Measurements from ENCODE around the gene ZNF598. TPM values are rescaled to one million over a fixed set of nuclear protein-coding genes. Genes with fewer than 3 reads are reported as not detected.

ZNF598 gene
- total RNA-seq, 1 experiment from 2014 or later, result 50.4 TPM

- Mint-ChIP-seq H3K9me3 (ENCODE audit: unreplicated experiment) (no peaks in the 10 kb centered on the region), H3K27me3 (ENCODE audit: insufficient read depth, unreplicated experiment) (no peaks in the 10 kb centered on the region), H3K4me1 (ENCODE audit: low read depth, unreplicated experiment) (peaks cover 5% of the 10 kb centered on the region), H3K36me3 (ENCODE audit: insufficient read depth, unreplicated experiment) (peaks cover 36% of the 10 kb centered on the region), H3K27ac (ENCODE audit: unreplicated experiment) (peak overlapping the region; percentile 51), H3K4me3 (ENCODE audit: unreplicated experiment) (peak overlapping the region; percentile 45)
- BruUV-seq (replicated peaks), result no TSS peak
- Histone ChIP-seq H3K9me3 (no peaks in the 10 kb centered on the region), H3K27me3 (replicated peaks; ENCODE audit: control insufficient read depth, insufficient read depth, low read length) (no peaks in the 10 kb centered on the region), H3K36me3 (ENCODE audit: control insufficient read depth, insufficient read depth, low read length) (no peaks in the 10 kb centered on the region; the same call in 1 of the 2 replicates), H3K4me1 (peaks cover 15% of the 10 kb centered on the region; the same call in 1 of the 2 replicates), H3K4me3 (ENCODE audit: low read depth, low read length) (no peak overlapping the region)
- POLR2A ChIA-PET, result no interaction called here
- CTCF ChIA-PET, result no interaction called here
- DNase-seq, result no peak
- TF ChIP-seq CTCF (IDR thresholded peaks at IDR 0.05; ENCODE audit: insufficient read depth in 1 of 2, low read depth in 1 of 2, low read length in 1 of 2, severe bottlenecking in 1 of 2, unreplicated experiment in 1 of 2), result no peak
- intact Hi-C loops (cut with micrococcal nuclease; ENCODE audit: unreplicated experiment), result no loop called here
Measured at GRCh38 chr16:2006317-2006716, 3.3 kb downstream of the ZNF598 start.

- ChIA-PET POLR2A (no interaction called here), CTCF (no interaction called here)
- Mint-ChIP-seq H3K27me3 (ENCODE audit: insufficient read depth, unreplicated experiment) (no peaks in the 10 kb centered on the region), H3K4me3 (ENCODE audit: unreplicated experiment) (peak overlapping the region; percentile 45), H3K9me3 (ENCODE audit: unreplicated experiment) (no peaks in the 10 kb centered on the region), H3K36me3 (ENCODE audit: insufficient read depth, unreplicated experiment) (peaks cover 42% of the 10 kb centered on the region), H3K27ac (ENCODE audit: unreplicated experiment) (peak overlapping the region; percentile 51), H3K4me1 (ENCODE audit: low read depth, unreplicated experiment) (peaks cover 5% of the 10 kb centered on the region)
- no peak for DNase-seq
- H3K4me3 ChIP-seq (ENCODE audit: low read depth, low read length), result no peak overlapping the region
- no TSS peak for BruUV-seq (replicated peaks)
- intact Hi-C loops (cut with micrococcal nuclease; ENCODE audit: unreplicated experiment), result no loop called here
- no peaks in the 10 kb centered on the region for H3K9me3 ChIP-seq
- no peak for TF ChIP-seq CTCF (IDR thresholded peaks at IDR 0.05; ENCODE audit: insufficient read depth in 1 of 2, low read depth in 1 of 2, low read length in 1 of 2, severe bottlenecking in 1 of 2, unreplicated experiment in 1 of 2)
- peaks cover 15% of the 10 kb centered on the region; the same call in 1 of the 2 replicates for H3K4me1 ChIP-seq
- H3K27me3 ChIP-seq (replicated peaks; ENCODE audit: control insufficient read depth, insufficient read depth, low read length), result no peaks in the 10 kb centered on the region
- H3K36me3 ChIP-seq (ENCODE audit: control insufficient read depth, insufficient read depth, low read length), result no peaks in the 10 kb centered on the region; the same call in 1 of the 2 replicates
Measured at GRCh38 chr16:2005646-2006045, 4.0 kb downstream of the ZNF598 start.

GRCh38 chr16:2004795-2005517 is 4.7 kb downstream of the ZNF598 start:
- peaks cover 5% of the 10 kb centered on the region for H3K4me1 Mint-ChIP-seq (ENCODE audit: low read depth, unreplicated experiment)
- no peak overlapping the region for H3K4me3 Mint-ChIP-seq (ENCODE audit: unreplicated experiment)
- no peaks in the 10 kb centered on the region for H3K9me3 ChIP-seq
- no peaks in the 10 kb centered on the region for H3K27me3 ChIP-seq (replicated peaks; ENCODE audit: control insufficient read depth, insufficient read depth, low read length)
- H3K27ac Mint-ChIP-seq (ENCODE audit: unreplicated experiment), result no peak overlapping the region
- ChIA-PET POLR2A (no interaction called here), CTCF (interaction anchor here (1.3 kb wide), 1 partner anchor 11 kb away, joined by 4 read pairs; no protein-coding TSS in a partner anchor)
- no peaks in the 10 kb centered on the region for H3K9me3 Mint-ChIP-seq (ENCODE audit: unreplicated experiment)
- H3K4me3 ChIP-seq (ENCODE audit: low read depth, low read length), result no peak overlapping the region
- no TSS peak for BruUV-seq (replicated peaks)
- peaks cover 49% of the 10 kb centered on the region for H3K36me3 Mint-ChIP-seq (ENCODE audit: insufficient read depth, unreplicated experiment)
- intact Hi-C loops (cut with micrococcal nuclease; ENCODE audit: unreplicated experiment), result no loop called here
- H3K27me3 Mint-ChIP-seq (ENCODE audit: insufficient read depth, unreplicated experiment), result no peaks in the 10 kb centered on the region
- TF ChIP-seq CTCF (IDR thresholded peaks at IDR 0.05; ENCODE audit: insufficient read depth in 1 of 2, low read depth in 1 of 2, low read length in 1 of 2, severe bottlenecking in 1 of 2, unreplicated experiment in 1 of 2), result no peak
- H3K36me3 ChIP-seq (ENCODE audit: control insufficient read depth, insufficient read depth, low read length), result no peaks in the 10 kb centered on the region; the same call in 1 of the 2 replicates
- H3K4me1 ChIP-seq, result peaks cover 15% of the 10 kb centered on the region; the same call in 1 of the 2 replicates
- DNase-seq, result no peak
